GM11168 (cell line): ENCODE measurements around the gene FNDC5.
"Not testable (repeated sequence)": the region's sequence is repeated elsewhere in the genome, so short reads cannot be mapped to it uniquely, and the experiment has no call there.

ENCODE experiments used
- in situ Hi-C: fragments of 300-500 bp; cut with MboI; formaldehyde crosslinking; loops from one replicate; pipeline ENCODE4 v1.12.0; 2022; ENCODE audit warnings: low sequenced_read_pairs; ENCODE audit not compliant: unreplicated experiment

Gene FNDC5

GRCh38 chr1:32870615-32871363 is at the start of gene FNDC5:
TSS of gene FNDC5 (minus strand) at chr1:32870912.
- in situ Hi-C loops: no loop called here

- in situ Hi-C loops: loop anchor here (10.0 kb wide), 1 partner anchor 135 kb away; no protein-coding TSS in a partner anchor
Measured at GRCh38 chr1:32919811-32920733, 49.4 kb upstream of the FNDC5 start.

GRCh38 chr1:32918179-32918578 is 47.5 kb upstream of the FNDC5 start:
- in situ Hi-C loops: no loop called here

GRCh38 chr1:32917521-32917920 is 46.8 kb upstream of the FNDC5 start:
- in situ Hi-C loops: no loop called here

GRCh38 chr1:32915766-32916706 is 45.3 kb upstream of the FNDC5 start:
- in situ Hi-C loops: no loop called here

- in situ Hi-C loops: no loop called here
Measured at GRCh38 chr1:32910319-32910718, 39.6 kb upstream of the FNDC5 start.

GRCh38 chr1:32907435-32907834 is 36.7 kb upstream of the FNDC5 start:
- in situ Hi-C loops: no loop called here

GRCh38 chr1:32906654-32907053 is 35.9 kb upstream of the FNDC5 start:
- in situ Hi-C loops: no loop called here

- in situ Hi-C loops: not testable (repeated sequence)
Measured at GRCh38 chr1:32905588-32905987, 34.9 kb upstream of the FNDC5 start.

- in situ Hi-C loops: no loop called here
Measured at GRCh38 chr1:32904797-32905196, 34.1 kb upstream of the FNDC5 start.

- in situ Hi-C loops: no loop called here
Measured at GRCh38 chr1:32903991-32904785, 33.5 kb upstream of the FNDC5 start.

GRCh38 chr1:32902535-32902920 is 31.8 kb upstream of the FNDC5 start:
- in situ Hi-C loops: no loop called here

GRCh38 chr1:32901823-32902534 is 31.3 kb upstream of the FNDC5 start:
- in situ Hi-C loops: no loop called here

- in situ Hi-C loops: no loop called here
Measured at GRCh38 chr1:32900956-32901822, 30.5 kb upstream of the FNDC5 start, which contains the start of gene TMEM54. TSS of gene TMEM54 (minus strand) at chr1:32901389. CDS start at chr1:32901238, 151 bp downstream.

- in situ Hi-C loops: no loop called here
Measured at GRCh38 chr1:32900371-32900955, 29.8 kb upstream of the FNDC5 start.

- in situ Hi-C loops: no loop called here
Measured at GRCh38 chr1:32899586-32900296, 29.0 kb upstream of the FNDC5 start.

GRCh38 chr1:32898958-32899357 is 28.2 kb upstream of the FNDC5 start:
- in situ Hi-C loops: no loop called here
